ENCODE data around the gene HLA-DQA1.
A peak's percentile ranks its signal among the peaks of the same experiment; 100 is the strongest.

The HLA-DQA1 gene

GRCh38 chr6:32659856-32660595, 22.8 kb downstream of the HLA-DQA1 start:
- DNase-seq (ENCODE audit: low read depth) = no peak
- no peak overlapping the region for H3K4me3 ChIP-seq (ENCODE audit: low read depth, low read length)
- no peak for TF ChIP-seq CTCF (IDR thresholded peaks at IDR 0.05; ENCODE audit: low read depth, low read length, missing control alignments)

GRCh38 chr6:32662099-32662498, 24.9 kb downstream of the HLA-DQA1 start:
- no peak for DNase-seq (ENCODE audit: low read depth)
- TF ChIP-seq CTCF (IDR thresholded peaks at IDR 0.05; ENCODE audit: low read depth, low read length, missing control alignments) = no peak
- H3K4me3 ChIP-seq (ENCODE audit: low read depth, low read length) = no peak overlapping the region

GRCh38 chr6:32662836-32663235, 25.6 kb downstream of the HLA-DQA1 start:
- TF ChIP-seq CTCF (IDR thresholded peaks at IDR 0.05; ENCODE audit: low read depth, low read length, missing control alignments) = no peak
- DNase-seq (ENCODE audit: low read depth) = no peak
- H3K4me3 ChIP-seq (ENCODE audit: low read depth, low read length) = no peak overlapping the region

GRCh38 chr6:32664354-32664753, 27.1 kb downstream of the HLA-DQA1 start:
- TF ChIP-seq CTCF (IDR thresholded peaks at IDR 0.05; ENCODE audit: low read depth, low read length, missing control alignments) = no peak
- DNase-seq (ENCODE audit: low read depth) = no peak
- peak overlapping the region; percentile 75 for H3K4me3 ChIP-seq (ENCODE audit: low read depth, low read length)

GRCh38 chr6:32664827-32665362, 27.7 kb downstream of the HLA-DQA1 start:
- no peak for TF ChIP-seq CTCF (IDR thresholded peaks at IDR 0.05; ENCODE audit: low read depth, low read length, missing control alignments)
- peak; percentile 52 for DNase-seq (ENCODE audit: low read depth)
- peak overlapping the region; percentile 75 for H3K4me3 ChIP-seq (ENCODE audit: low read depth, low read length)

GRCh38 chr6:32665661-32666060, 28.5 kb downstream of the HLA-DQA1 start:
- DNase-seq (ENCODE audit: low read depth) = no peak
- peak overlapping the region; percentile 75 for H3K4me3 ChIP-seq (ENCODE audit: low read depth, low read length)
- TF ChIP-seq CTCF (IDR thresholded peaks at IDR 0.05; ENCODE audit: low read depth, low read length, missing control alignments) = no peak
